B cell (primary cell): ENCODE measurements around the gene LONRF2. TPM values are rescaled to one million over a fixed set of nuclear protein-coding genes. Genes with fewer than 3 reads are reported as not detected.

ENCODE experiments used
- ATAC-seq: fragments of 200-7000 bp; cut with Tn5 transposase; one replicate; pipeline ENCODE4 v1.10.0; 2021; ENCODE audit warnings: low read depth, mild to moderate bottlenecking, moderate number of reproducible peaks, moderate library complexity
- CTCF ChIA-PET: fragments of 350-600 bp; sonication (Branson Sonifier 250); formaldehyde crosslinking; loops from one replicate; lab custom pipeline; 2021; ENCODE audit warnings: antibody characterized with exemption, inconsistent platforms; lab: Charles Lee
- POLR2A ChIA-PET: fragments of 350-600 bp; sonication (Branson Sonifier 250); formaldehyde crosslinking; loops from one replicate; lab custom pipeline; 2021; ENCODE audit warnings: antibody characterized with exemption; lab: Charles Lee
- DNase-seq: peaks from one replicate; pipeline ENCODE4 v3.0.0; 2013
- H2AFZ ChIP-seq: 2 replicates; pipeline ENCODE4 v1.6.1; 2012; ENCODE audit warnings: mild to moderate bottlenecking, low read depth, low read length; ENCODE audit not compliant: insufficient read depth, poor library complexity, severe bottlenecking
- H3K27ac ChIP-seq, 2 donors: 1 replicate in 1 of 2; 2 replicates in 1 of 2; pipeline ENCODE4 v1.5.1; 2012 to 2013; ENCODE audit warnings: low read length in 2 of 2, mild to moderate bottlenecking in 2 of 2, moderate library complexity in 1 of 2
- H3K27me3 ChIP-seq, 4 experiments: fragments of 200-600 bp in 1 of 4; sonication (generic) in 1 of 4; replicated peaks in 1 of 4; 1 replicate in 2 of 4; 2 replicates in 2 of 4; pipeline versions ENCODE4 v1.6.1 to v1.7.0; 2013 to 2016; ENCODE audit warnings: low read length in 3 of 4, mild to moderate bottlenecking in 2 of 4, mixed read lengths in 1 of 4, moderate library complexity in 1 of 4; ENCODE audit not compliant: insufficient read depth in 4 of 4, control insufficient read depth in 3 of 4; ENCODE audit errors: control extremely low read depth in 1 of 4
- H3K36me3 ChIP-seq, 2 experiments: replicated peaks in 1 of 2; 1 replicate in 1 of 2; 2 replicates in 1 of 2; pipeline versions ENCODE4 v1.6.1 to v1.7.1; 2013; ENCODE audit warnings: low read length in 1 of 2; ENCODE audit not compliant: insufficient read depth in 2 of 2, control insufficient read depth in 1 of 2; ENCODE audit errors: control extremely low read depth in 1 of 2, extremely low read depth in 1 of 2
- H3K4me1 ChIP-seq, 2 donors: fragments of 200-600 bp in 1 of 2; sonication (generic) in 1 of 2; 1 replicate in 1 of 2; 2 replicates in 1 of 2; pipeline versions ENCODE4 v1.5.1 to v1.6.1; 2013 to 2017; ENCODE audit warnings: low read length in 2 of 2; ENCODE audit not compliant: control insufficient read depth in 2 of 2, insufficient read depth in 2 of 2
- H3K4me2 ChIP-seq: replicated peaks from 2 replicates; pipeline ENCODE3; 2012; ENCODE audit warnings: mild to moderate bottlenecking, low read depth, low read length; ENCODE audit not compliant: poor library complexity, severe bottlenecking
- H3K4me3 ChIP-seq, 5 experiments: fragments of 200-600 bp in 1 of 5; sonication (generic) in 1 of 5; 1 replicate in 3 of 5; 2 replicates in 2 of 5; pipeline versions ENCODE4 v1.5.1 to v1.7.0; 2011 to 2016; ENCODE audit warnings: low read length in 4 of 5, mild to moderate bottlenecking in 4 of 5, low read depth in 2 of 5, control low read depth in 1 of 5, moderate library complexity in 1 of 5; ENCODE audit not compliant: insufficient read depth in 1 of 5; ENCODE audit errors: control extremely low read depth in 1 of 5, extremely low read depth in 1 of 5
- H3K79me2 ChIP-seq: fragments of 200-600 bp; sonication (generic); one replicate; pipeline ENCODE4 v1.6.0; 2016; ENCODE audit warnings: low read length; ENCODE audit not compliant: control insufficient read depth, insufficient read depth
- H3K9ac ChIP-seq: fragments of 200-600 bp; sonication (generic); 2 replicates; pipeline ENCODE4 v1.6.1; 2017; ENCODE audit warnings: mild to moderate bottlenecking, low read length, moderate library complexity
- H3K9me3 ChIP-seq, 3 donors: one replicate each; pipeline versions ENCODE4 v1.6.1 to v1.7.1; 2013; ENCODE audit warnings: low read length in 2 of 3; ENCODE audit not compliant: control insufficient read depth in 2 of 3, insufficient read depth in 1 of 3; ENCODE audit errors: control extremely low read depth in 1 of 3
- H4K20me1 ChIP-seq: 2 replicates; pipeline ENCODE4 v1.6.0; 2012; ENCODE audit warnings: mild to moderate bottlenecking, low read length; ENCODE audit not compliant: insufficient read depth, control insufficient read depth, poor library complexity, severe bottlenecking
- H3K27ac Mint-ChIP-seq: one replicate; pipeline ENCODE4 v1.8.0; 2021; ENCODE audit warnings: mixed read lengths
- H3K27me3 Mint-ChIP-seq: one replicate; pipeline ENCODE4 v1.8.0; 2021; ENCODE audit warnings: mixed read lengths
- H3K4me1 Mint-ChIP-seq: one replicate; pipeline ENCODE4 v1.8.0; 2021; ENCODE audit warnings: mixed read lengths
- H3K4me3 Mint-ChIP-seq: one replicate; pipeline ENCODE4 v1.8.0; 2021; ENCODE audit warnings: mixed read lengths
- H3K9me3 Mint-ChIP-seq: one replicate; pipeline ENCODE4 v1.8.0; 2022; ENCODE audit warnings: mixed read lengths; ENCODE audit not compliant: insufficient read depth
- EZH2 ChIP-seq: IDR thresholded peaks from 2 replicates; pipeline ENCODE4 v1.6.1; 2012; ENCODE audit warnings: borderline replicate concordance, low read depth, mild to moderate bottlenecking, moderate library complexity, low read length; ENCODE audit not compliant: insufficient read depth, poor library complexity, severe bottlenecking
- WGBS: methylation state at CpG from one replicate; pipeline ENCODE4 v1.1.5; 2013; ENCODE audit warnings: missing lambda C conversion rate; ENCODE audit not compliant: insufficient coverage; 5-methylcytosine and 5-hydroxymethylcytosine counted together
- intact Hi-C: fragments of 100-400 bp; cut with micrococcal nuclease; formaldehyde crosslinking; loops from one replicate; pipeline ENCODE4 v1.10.0; 2022
- polyA plus RNA-seq: library from polyadenylated mRNA; depleted of rRNA; stranded (reverse); fragments of >200 nt; gene quantifications from 2 replicates; pipeline ENCODE4 v1.2.3, GENCODE V29; 2012
- total RNA-seq, 2 donors: library from RNA; stranded (reverse); fragments of 120-200 nt in 1 of 2; gene quantifications; 1 replicate in 1 of 2; 2 replicates in 1 of 2; pipeline versions ENCODE4 v1.2.3 to v1.2.4, GENCODE V29; 2013 to 2022
- TF ChIP-seq, protein P1 (sequence below): fragments of 200-600 bp; IDR thresholded peaks from one replicate; pipeline ENCODE4 v1.8.0; 2022; ENCODE audit warnings: antibody characterized with exemption, mild to moderate bottlenecking

LONRF2 gene
- total and polyA plus RNA-seq, 2 donors (not counting 1 experiment from before 2014, with no cell fraction given): 0.32 TPM; not detected in 1

DNA sequence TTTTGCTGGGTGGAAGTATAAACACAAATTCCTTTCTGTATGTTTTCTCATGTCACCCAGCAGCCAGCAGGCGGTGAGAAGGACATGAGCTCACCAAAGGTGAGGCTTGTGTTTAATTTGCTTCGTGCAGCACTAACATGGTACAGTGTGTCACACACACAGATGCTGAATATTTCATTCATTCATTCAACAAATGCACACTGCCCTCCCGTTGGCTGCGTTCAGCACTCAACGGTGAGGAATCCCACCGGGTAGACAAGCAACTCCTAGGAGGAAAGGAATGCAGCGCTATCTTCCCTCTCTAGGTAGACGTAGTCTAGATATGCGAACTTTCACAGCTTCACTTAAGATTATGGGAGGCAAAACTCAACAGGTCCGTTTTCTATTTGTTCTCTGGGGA lies 85.1 kb downstream of the LONRF2 start:
- no peak overlapping the region for H2AFZ ChIP-seq
- H3K4me3 ChIP-seq: no peak overlapping the region
- DNase-seq (no peak), ATAC-seq (no peak)
- no peak overlapping the region for H3K9ac ChIP-seq
- no peaks in the 10 kb centered on the region for H3K27me3 ChIP-seq
- peaks cover 66% of the 10 kb centered on the region for H3K4me1 Mint-ChIP-seq
- peaks cover 4% of the 10 kb centered on the region for H4K20me1 ChIP-seq
- no peak overlapping the region for H3K27ac ChIP-seq
- CTCF ChIA-PET: interaction anchor here (0.8 to 4.1 kb wide), 4 partner anchors 10 to 60 kb away, joined by 3 to 38 read pairs (median 18); no protein-coding TSS in a partner anchor
- H3K27ac Mint-ChIP-seq: no peak overlapping the region
- WGBS: 95% methylated on average over 5 of the region's 10 CpGs
- H3K9me3 Mint-ChIP-seq: no peaks in the 10 kb centered on the region
- POLR2A ChIA-PET: no interaction called here
- H3K36me3 ChIP-seq: no peaks in the 10 kb centered on the region
- H3K79me2 ChIP-seq: peaks cover 35% of the 10 kb centered on the region
- no peak overlapping the region for H3K4me2 ChIP-seq
- TF ChIP-seq, protein P1, sequence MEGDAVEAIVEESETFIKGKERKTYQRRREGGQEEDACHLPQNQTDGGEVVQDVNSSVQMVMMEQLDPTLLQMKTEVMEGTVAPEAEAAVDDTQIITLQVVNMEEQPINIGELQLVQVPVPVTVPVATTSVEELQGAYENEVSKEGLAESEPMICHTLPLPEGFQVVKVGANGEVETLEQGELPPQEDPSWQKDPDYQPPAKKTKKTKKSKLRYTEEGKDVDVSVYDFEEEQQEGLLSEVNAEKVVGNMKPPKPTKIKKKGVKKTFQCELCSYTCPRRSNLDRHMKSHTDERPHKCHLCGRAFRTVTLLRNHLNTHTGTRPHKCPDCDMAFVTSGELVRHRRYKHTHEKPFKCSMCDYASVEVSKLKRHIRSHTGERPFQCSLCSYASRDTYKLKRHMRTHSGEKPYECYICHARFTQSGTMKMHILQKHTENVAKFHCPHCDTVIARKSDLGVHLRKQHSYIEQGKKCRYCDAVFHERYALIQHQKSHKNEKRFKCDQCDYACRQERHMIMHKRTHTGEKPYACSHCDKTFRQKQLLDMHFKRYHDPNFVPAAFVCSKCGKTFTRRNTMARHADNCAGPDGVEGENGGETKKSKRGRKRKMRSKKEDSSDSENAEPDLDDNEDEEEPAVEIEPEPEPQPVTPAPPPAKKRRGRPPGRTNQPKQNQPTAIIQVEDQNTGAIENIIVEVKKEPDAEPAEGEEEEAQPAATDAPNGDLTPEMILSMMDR: no peak
- TF ChIP-seq EZH2: no peak
- intact Hi-C loops: no loop called here
- H3K4me1 ChIP-seq: peaks cover 59 to 62% of the 10 kb centered on the region in 2 donors
- peaks cover 7% of the 10 kb centered on the region for H3K27me3 Mint-ChIP-seq
- no peak overlapping the region for H3K4me3 Mint-ChIP-seq
- H3K9me3 ChIP-seq: no peaks in the 10 kb centered on the region

DNA sequence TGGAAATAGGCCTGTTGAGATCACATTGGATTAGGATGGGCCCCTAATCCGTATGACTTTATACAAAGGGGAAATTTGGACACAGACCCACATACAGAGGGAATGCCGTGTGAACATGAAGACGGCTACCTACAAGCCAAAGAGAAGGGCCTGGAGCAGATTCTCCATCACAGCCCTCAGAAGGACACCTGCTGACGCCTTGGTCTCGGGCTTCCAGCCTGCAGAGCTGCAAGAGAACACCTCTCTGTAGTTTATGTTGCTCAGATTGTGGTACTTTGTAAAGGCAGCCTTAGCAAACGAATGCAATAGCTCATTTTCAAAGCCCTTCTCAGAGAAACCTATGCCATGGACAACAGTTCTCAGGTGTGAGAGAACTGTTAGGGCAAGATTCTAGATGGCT lies 86.1 kb downstream of the LONRF2 start:
- DNase-seq (no peak), ATAC-seq (no peak)
- Histone ChIP-seq H3K9ac (peak overlapping the region; percentile 45), H3K9me3 (no peaks in the 10 kb centered on the region), H3K27me3 (no peaks in the 10 kb centered on the region), H3K4me1 (peaks cover 51 to 54% of the 10 kb centered on the region in 2 donors), H3K4me2 (peak overlapping the region; percentile 66), H3K79me2 (peaks cover 26% of the 10 kb centered on the region), H2AFZ (no peak overlapping the region), H3K36me3 (no peaks in the 10 kb centered on the region), H3K4me3 (no peak overlapping the region), H3K27ac (peak overlapping the region in 1 of 2 donors; percentile 79), H4K20me1 (peaks cover 4% of the 10 kb centered on the region)
- Mint-ChIP-seq H3K27ac (peak overlapping the region; percentile 94), H3K27me3 (peaks cover 7% of the 10 kb centered on the region), H3K9me3 (no peaks in the 10 kb centered on the region), H3K4me1 (peaks cover 67% of the 10 kb centered on the region), H3K4me3 (peak overlapping the region; percentile 81)
- no peak for TF ChIP-seq EZH2
- TF ChIP-seq, protein P1: no peak
- ChIA-PET CTCF (interaction anchor here (1.0 to 4.1 kb wide), 8 partner anchors 8 to 131 kb away, joined by 3 to 38 read pairs (median 12); partner anchors contain the start of gene AFF3), POLR2A (interaction anchor here (1.7 to 3.1 kb wide), 7 partner anchors 11 to 126 kb away, joined by 4 to 55 read pairs (median 15); partner anchors contain the start of gene AFF3)
- intact Hi-C loops: no loop called here
- WGBS: 67% methylated on average over 3 of the region's 6 CpGs
